GOT3 (cell line): ENCODE measurements around the gene TMEM135.

ENCODE experiments used
- DNase-seq: peaks from one replicate; lab custom pipeline; 2025; ENCODE audit warnings: mixed read lengths; lab: John Stamatoyannopoulos, UW

The TMEM135 gene

GRCh38 chr11:87353771-87354345 is 316.1 kb downstream of the TMEM135 start:
- DNase-seq = no peak

- DNase-seq = no peak
Observed at GRCh38 chr11:87355596-87355995, 317.9 kb downstream of the TMEM135 start.

- DNase-seq = no peak
Observed at GRCh38 chr11:87356428-87356827, 318.7 kb downstream of the TMEM135 start.

- no peak for DNase-seq
Observed at GRCh38 chr11:87358461-87358860, 320.7 kb downstream of the TMEM135 start.

GRCh38 chr11:87359401-87359800 is 321.7 kb downstream of the TMEM135 start:
- no peak for DNase-seq

- DNase-seq = no peak
Observed at GRCh38 chr11:87361891-87362290, 324.2 kb downstream of the TMEM135 start.

- no peak for DNase-seq
Observed at GRCh38 chr11:87366346-87366745, 328.6 kb downstream of the TMEM135 start.

GRCh38 chr11:87366763-87367405 is 329.1 kb downstream of the TMEM135 start:
- DNase-seq = no peak

GRCh38 chr11:87368151-87368550 is 330.4 kb downstream of the TMEM135 start:
- DNase-seq = no peak

GRCh38 chr11:87368858-87369480 is 331.2 kb downstream of the TMEM135 start:
- DNase-seq = no peak

GRCh38 chr11:87369888-87370287 is 332.2 kb downstream of the TMEM135 start:
- no peak for DNase-seq

GRCh38 chr11:87372065-87372464 is 334.3 kb downstream of the TMEM135 start:
- no peak for DNase-seq
